BLaER1 treated with 17β-estradiol and CSF1 and Interleukin-3, amounts not matched to agents 10 nM and 100 nM (cell line): Measurements from ENCODE around the gene RITA1.

Experiments used
- H3K27ac ChIP-seq, 11 experiments: shearing (Covaris generic); formaldehyde crosslinking; 2 replicates each; pipeline ENCODE4 v1.8.1; 2022
- H3K27me3 ChIP-seq, 11 experiments: shearing (Covaris generic); formaldehyde crosslinking; 2 replicates each; pipeline ENCODE4 v1.8.1; 2022
- H3K36me3 ChIP-seq, 11 experiments: shearing (Covaris generic); formaldehyde crosslinking; 2 replicates each; pipeline ENCODE4 v1.8.1; 2022
- H3K4me1 ChIP-seq, 10 experiments: shearing (Covaris generic); formaldehyde crosslinking; 2 replicates each; pipeline ENCODE4 v1.8.1; 2022
- H3K4me2 ChIP-seq, 11 experiments: shearing (Covaris generic); formaldehyde crosslinking; 2 replicates each; pipeline ENCODE4 v1.8.1; 2022
- H3K4me3 ChIP-seq, 10 experiments: shearing (Covaris generic); formaldehyde crosslinking; 2 replicates each; pipeline ENCODE4 v1.8.1; 2022
- H3K9ac ChIP-seq, 11 experiments: shearing (Covaris generic); formaldehyde crosslinking; 2 replicates each; pipeline ENCODE4 v1.8.1; 2022
- H3K9me3 ChIP-seq, 11 experiments: shearing (Covaris generic); formaldehyde crosslinking; replicated peaks in 1 of 11; 2 replicates each; pipeline ENCODE4 v1.8.1; 2022
- H4K20me1 ChIP-seq, 11 experiments: shearing (Covaris generic); formaldehyde crosslinking; 2 replicates each; pipeline ENCODE4 v1.8.1; 2022
- Cebpa-rat ChIP-seq, 11 experiments: shearing (Covaris generic); IDR thresholded peaks; 2 replicates each; pipeline ENCODE4 v1.8.1; 2022

Gene RITA1

GRCh38 chr12:113186666-113187325 is 1.3 kb downstream of the RITA1 start:
- Histone ChIP-seq H3K4me2 (peak overlapping the region; percentile 74 to 97 (median 93)), H3K27me3 (no peaks in the 10 kb centered on the region), H3K4me1 (peaks cover 31 to 47% (median 36%) of the 10 kb centered on the region in 10 experiments), H3K9ac (peak overlapping the region; percentile 95 to 100 (median 99)), H4K20me1 (peaks cover 0 to 76% (median 43%) of the 10 kb centered on the region in 11 experiments; a peak in 17 of 22 replicates), H3K27ac (0 out of 22 replicates have a peak overlapping the region, but pooled peaks of 1 of the 11 experiments have one; percentile 22), H3K4me3 (peak overlapping the region; percentile 77 to 97 (median 88); a peak in 19 of 20 replicates), H3K9me3 (no peaks in the 10 kb centered on the region), H3K36me3 (peaks cover 27 to 72% (median 58%) of the 10 kb centered on the region in 11 experiments)
- no peak for TF ChIP-seq Cebpa-rat (IDR thresholded peaks at IDR 0.05)

- no peak overlapping the region for H3K27ac ChIP-seq
- peaks cover 0 to 68% (median 17%) of the 10 kb centered on the region in 11 experiments; a peak in 14 of 22 replicates for H4K20me1 ChIP-seq
- H3K4me1 ChIP-seq, result peaks cover 29 to 45% (median 37%) of the 10 kb centered on the region in 10 experiments
- no peak overlapping the region for H3K4me3 ChIP-seq
- H3K9me3 ChIP-seq, result no peaks in the 10 kb centered on the region
- H3K36me3 ChIP-seq, result peaks cover 28 to 64% (median 50%) of the 10 kb centered on the region in 11 experiments
- H3K27me3 ChIP-seq, result no peaks in the 10 kb centered on the region
- no peak overlapping the region for H3K4me2 ChIP-seq
- no peak overlapping the region for H3K9ac ChIP-seq
- TF ChIP-seq Cebpa-rat (IDR thresholded peaks at IDR 0.05), result no peak
These were observed 3.8 kb downstream of the RITA1 start for GRCh38 chr12:113189361-113189760.

- Histone ChIP-seq H4K20me1 (peaks cover 0 to 76% (median 19%) of the 10 kb centered on the region in 11 experiments; a peak in 15 of 22 replicates), H3K36me3 (peaks cover 28 to 64% (median 50%) of the 10 kb centered on the region in 11 experiments), H3K4me3 (no peak overlapping the region), H3K9me3 (no peaks in the 10 kb centered on the region), H3K9ac (no peak overlapping the region), H3K4me2 (no peak overlapping the region), H3K27ac (no peak overlapping the region), H3K27me3 (no peaks in the 10 kb centered on the region), H3K4me1 (peaks cover 28 to 52% (median 37%) of the 10 kb centered on the region in 10 experiments)
- no peak for TF ChIP-seq Cebpa-rat (IDR thresholded peaks at IDR 0.05)
These were observed 5.2 kb downstream of the RITA1 start for GRCh38 chr12:113190761-113191160.

- no peak overlapping the region for H3K4me2 ChIP-seq
- H3K36me3 ChIP-seq, result peaks cover 28 to 64% (median 50%) of the 10 kb centered on the region in 11 experiments
- no peak overlapping the region for H3K27ac ChIP-seq
- TF ChIP-seq Cebpa-rat (IDR thresholded peaks at IDR 0.05), result no peak
- H3K9ac ChIP-seq, result peak overlapping the region in 1 of 11 experiments; percentile 30; a peak in 1 of 22 replicates
- peaks cover 24 to 49% (median 33%) of the 10 kb centered on the region in 10 experiments for H3K4me1 ChIP-seq
- peaks cover 0 to 74% (median 20%) of the 10 kb centered on the region in 11 experiments; a peak in 15 of 22 replicates for H4K20me1 ChIP-seq
- no peaks in the 10 kb centered on the region for H3K27me3 ChIP-seq
- no peak overlapping the region for H3K4me3 ChIP-seq
- no peaks in the 10 kb centered on the region for H3K9me3 ChIP-seq
These were observed 5.7 kb downstream of the RITA1 start for GRCh38 chr12:113191227-113191626.

GRCh38 chr12:113194971-113195391 is 9.5 kb downstream of the RITA1 start:
- peaks cover 0 to 13% (median 0%) of the 10 kb centered on the region in 11 experiments; a peak in 3 of 22 replicates for H3K27me3 ChIP-seq
- peak overlapping the region in 1 of 11 experiments; percentile 29; a peak in 4 of 22 replicates for H3K9ac ChIP-seq
- H3K4me3 ChIP-seq, result no peak overlapping the region
- peaks cover 8 to 61% (median 19%) of the 10 kb centered on the region in 10 experiments; a peak in 19 of 20 replicates for H3K4me1 ChIP-seq
- H4K20me1 ChIP-seq, result peaks cover 0 to 56% (median 13%) of the 10 kb centered on the region in 11 experiments; a peak in 14 of 22 replicates
- no peak for TF ChIP-seq Cebpa-rat (IDR thresholded peaks at IDR 0.05)
- peaks cover 22 to 32% (median 30%) of the 10 kb centered on the region in 11 experiments for H3K36me3 ChIP-seq
- H3K9me3 ChIP-seq, result no peaks in the 10 kb centered on the region
- no peak overlapping the region for H3K4me2 ChIP-seq
- no peak overlapping the region for H3K27ac ChIP-seq

- no peak for TF ChIP-seq Cebpa-rat (IDR thresholded peaks at IDR 0.05)
- no peak overlapping the region for H3K4me3 ChIP-seq
- no peaks in the 10 kb centered on the region for H3K9me3 ChIP-seq
- H3K36me3 ChIP-seq, result peaks cover 18 to 26% (median 24%) of the 10 kb centered on the region in 11 experiments
- peaks cover 0 to 54% (median 12%) of the 10 kb centered on the region in 11 experiments; a peak in 14 of 22 replicates for H4K20me1 ChIP-seq
- H3K4me2 ChIP-seq, result no peak overlapping the region
- peaks cover 0 to 17% (median 0%) of the 10 kb centered on the region in 11 experiments; a peak in 4 of 22 replicates for H3K27me3 ChIP-seq
- no peak overlapping the region for H3K27ac ChIP-seq
- peaks cover 8 to 68% (median 19%) of the 10 kb centered on the region in 10 experiments; a peak in 19 of 20 replicates for H3K4me1 ChIP-seq
- no peak overlapping the region; a peak in 1 of 22 replicates for H3K9ac ChIP-seq
These were observed 10.1 kb downstream of the RITA1 start for GRCh38 chr12:113195598-113195997.

- H3K9ac ChIP-seq, result no peak overlapping the region
- peaks cover 8 to 16% (median 14%) of the 10 kb centered on the region in 11 experiments for H3K36me3 ChIP-seq
These were observed 11.1 kb downstream of the RITA1 start for GRCh38 chr12:113196582-113196981.

GRCh38 chr12:113196990-113197389 is 11.5 kb downstream of the RITA1 start:
- H3K9me3 ChIP-seq, result no peaks in the 10 kb centered on the region
- H3K9ac ChIP-seq, result no peak overlapping the region; a peak in 1 of 22 replicates
- H3K27me3 ChIP-seq, result peaks cover 0 to 31% (median 7%) of the 10 kb centered on the region in 11 experiments; a peak in 16 of 22 replicates
- no peak overlapping the region for H3K4me3 ChIP-seq
- H3K4me2 ChIP-seq, result peak overlapping the region in 2 of 11 experiments; percentile 57 to 63; a peak in 4 of 22 replicates
- no peak for TF ChIP-seq Cebpa-rat (IDR thresholded peaks at IDR 0.05)
- no peak overlapping the region for H3K27ac ChIP-seq
- peaks cover 4 to 12% (median 10%) of the 10 kb centered on the region in 11 experiments for H3K36me3 ChIP-seq
- peaks cover 0 to 45% (median 8%) of the 10 kb centered on the region in 11 experiments; a peak in 14 of 22 replicates for H4K20me1 ChIP-seq
- H3K4me1 ChIP-seq, result peaks cover 8 to 81% (median 19%) of the 10 kb centered on the region in 10 experiments; a peak in 19 of 20 replicates

More at GRCh38 chr12:113196582-113196981, 11.1 kb downstream of the RITA1 start:
- Histone ChIP-seq H3K4me1 (peaks cover 8 to 77% (median 19%) of the 10 kb centered on the region in 10 experiments; a peak in 19 of 20 replicates), H3K9me3 (no peaks in the 10 kb centered on the region), H3K4me2 (peak overlapping the region in 1 of 11 experiments; percentile 23; a peak in 2 of 22 replicates), H3K4me3 (no peak overlapping the region), H3K27me3 (peaks cover 0 to 27% (median 3%) of the 10 kb centered on the region in 11 experiments; a peak in 16 of 22 replicates), H3K27ac (no peak overlapping the region), H4K20me1 (peaks cover 0 to 45% (median 12%) of the 10 kb centered on the region in 11 experiments; a peak in 14 of 22 replicates)
- no peak for TF ChIP-seq Cebpa-rat (IDR thresholded peaks at IDR 0.05)
